ENCODE measurements around the gene CDH26. TPM values are rescaled to one million over a fixed set of nuclear protein-coding genes. Genes with fewer than 3 reads are reported as not detected.
"Not testable (repeated sequence)": the region's sequence is repeated elsewhere in the genome, so short reads cannot be mapped to it uniquely, and the experiment has no call there.

Gene CDH26
- total and polyA plus RNA-seq, 9 donors: 0.12 to 0.84 (median 0.41) TPM

GRCh38 chr20:59948828-59949720, 9.1 kb upstream of the CDH26 start:
- intact Hi-C loops (cut with DNase I): no loop called here
- no peak overlapping the region for H3K27ac ChIP-seq

GRCh38 chr20:59949911-59950310, 8.3 kb upstream of the CDH26 start:
- TF ChIP-seq EP300 (IDR thresholded peaks at IDR 0.05) (no peak), POLR2A (IDR thresholded peaks at IDR 0.05) (no peak), CTCF (IDR thresholded peaks at IDR 0.05) (no peak)
- intact Hi-C loops (cut with DNase I): no loop called here
- no peaks in the 10 kb centered on the region for H3K27me3 ChIP-seq
- DNase-seq: no peak
- no peak overlapping the region for H3K27ac ChIP-seq
- H3K9me3 ChIP-seq: no peaks in the 10 kb centered on the region
- H3K4me3 ChIP-seq: no peak overlapping the region
- no peaks in the 10 kb centered on the region for H3K36me3 ChIP-seq
- no peaks in the 10 kb centered on the region for H3K4me1 ChIP-seq (ENCODE audit: insufficient read depth)
- WGBS, 3 donors: 90 to 96% (median 92%) methylated on average over 6 of the region's 6 CpGs

More at GRCh38 chr20:59948828-59949720, 9.1 kb upstream of the CDH26 start:
- TF ChIP-seq EP300 (IDR thresholded peaks at IDR 0.05) (no peak), CTCF (IDR thresholded peaks at IDR 0.05) (no peak), POLR2A (IDR thresholded peaks at IDR 0.05) (no peak)
- Histone ChIP-seq H3K9me3 (no peaks in the 10 kb centered on the region), H3K4me3 (no peak overlapping the region), H3K27me3 (no peaks in the 10 kb centered on the region), H3K36me3 (no peaks in the 10 kb centered on the region), H3K4me1 (ENCODE audit: insufficient read depth) (no peaks in the 10 kb centered on the region)
- no peak for DNase-seq
- WGBS, 3 donors: 30 to 37% (median 32%) methylated on average over 7 of the region's 7 CpGs

GRCh38 chr20:59954718-59955117, 3.5 kb upstream of the CDH26 start:
- Histone ChIP-seq H3K36me3 (no peaks in the 10 kb centered on the region), H3K27ac (no peak overlapping the region), H3K27me3 (no peaks in the 10 kb centered on the region), H3K4me1 (ENCODE audit: insufficient read depth) (no peaks in the 10 kb centered on the region), H3K4me3 (no peak overlapping the region), H3K9me3 (no peaks in the 10 kb centered on the region)
- no peak for DNase-seq
- intact Hi-C loops (cut with DNase I): no loop called here
- 79 to 89% (median 88%) methylated on average over 4 of the region's 4 CpGs for WGBS, 3 donors
- no peak for TF ChIP-seq POLR2A (IDR thresholded peaks at IDR 0.05)
- TF ChIP-seq CTCF (IDR thresholded peaks at IDR 0.05): no peak
- TF ChIP-seq EP300 (IDR thresholded peaks at IDR 0.05): no peak

DNA sequence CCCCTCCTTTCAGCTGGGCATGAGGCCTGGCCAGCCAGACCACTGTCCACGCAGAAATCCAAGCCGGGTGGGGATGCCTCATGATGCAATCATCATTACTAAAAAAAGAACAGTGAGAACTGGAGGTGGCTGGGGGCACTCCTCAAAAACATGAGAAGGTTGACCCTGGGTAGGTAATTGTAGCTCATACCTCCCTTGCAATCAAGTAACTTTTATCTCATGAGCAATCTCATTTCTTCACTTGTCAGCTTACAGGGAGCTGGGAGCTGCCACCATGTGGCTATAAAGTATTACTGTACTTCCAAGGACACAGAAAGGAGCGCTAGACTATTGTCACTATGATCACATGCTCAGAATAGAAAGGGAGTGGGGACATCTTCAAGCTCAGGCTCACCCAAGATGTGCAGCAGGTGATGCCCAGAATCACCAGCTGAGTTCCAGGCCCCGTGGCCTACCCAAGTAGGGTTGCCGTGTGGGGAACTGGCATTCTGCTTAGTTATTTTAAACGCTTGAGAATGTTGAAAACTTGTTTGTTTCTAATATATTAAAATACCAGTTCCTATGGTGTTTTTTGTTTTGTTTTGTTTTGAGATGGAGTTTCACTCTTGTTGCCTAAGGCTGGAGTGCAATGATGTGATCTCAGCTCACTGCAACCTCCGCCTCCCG, 3.0 kb upstream of the CDH26 start:
- no peak for DNase-seq
- Histone ChIP-seq H3K4me3 (no peak overlapping the region), H3K27ac (no peak overlapping the region), H3K4me1 (ENCODE audit: insufficient read depth) (no peaks in the 10 kb centered on the region), H3K27me3 (no peaks in the 10 kb centered on the region), H3K9me3 (no peaks in the 10 kb centered on the region), H3K36me3 (no peaks in the 10 kb centered on the region)
- TF ChIP-seq CTCF (IDR thresholded peaks at IDR 0.05): no peak
- no peak for TF ChIP-seq EP300 (IDR thresholded peaks at IDR 0.05)
- TF ChIP-seq POLR2A (IDR thresholded peaks at IDR 0.05): no peak
- WGBS, 3 donors: 83 to 84% (median 83%) methylated on average over 8 of the region's 8 CpGs
- intact Hi-C loops (cut with DNase I): no loop called here

GRCh38 chr20:59957568-59957967, 655 bp upstream of the CDH26 start:
- H3K27me3 ChIP-seq; H3K27ac ChIP-seq; H3K4me3 ChIP-seq; H3K36me3 ChIP-seq; H3K9me3 ChIP-seq; H3K4me1 ChIP-seq (ENCODE audit: insufficient read depth); DNase-seq; intact Hi-C loops (cut with DNase I): not testable (repeated sequence)

All from ovary (tissue), 9 donors.